ENCODE results near the gene ACOXL.

DNA sequence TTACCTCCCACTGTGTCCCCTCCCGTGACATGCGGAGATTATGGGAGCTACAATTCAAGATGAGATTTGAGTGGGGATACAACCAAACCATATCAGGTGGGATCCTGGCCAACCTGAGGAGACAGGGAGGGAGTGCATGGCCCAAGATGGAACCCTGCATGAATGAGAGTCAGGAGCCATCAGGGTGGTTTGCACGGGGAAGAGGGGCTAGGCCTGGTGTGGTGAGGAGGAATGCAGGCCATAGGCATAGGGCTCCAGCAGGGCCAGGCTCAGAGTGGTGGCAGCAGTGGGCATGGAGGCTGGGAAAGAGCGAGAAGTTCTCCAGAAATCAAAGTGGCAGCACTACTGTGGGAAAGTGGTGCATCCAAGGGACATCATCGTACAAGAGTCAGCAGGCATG, 314.3 kb downstream of the ACOXL start:
- TF ChIP-seq POLR2A (IDR thresholded peaks at IDR 0.05; ENCODE audit: low read length) (no peak), GATA1 (IDR thresholded peaks at IDR 0.05; ENCODE audit: low read depth, low read length) (no peak)

All from erythroblast (primary cell).